CD4-positive, alpha-beta T cell treated with Interferon gamma for 1 hour (primary cell): Measurements from ENCODE around the gene ME3.
"Not testable (repeated sequence)": the region's sequence is repeated elsewhere in the genome, so short reads cannot be mapped to it uniquely, and the experiment has no call there.

Experiments used
- DNase-seq: peaks from one replicate; pipeline ENCODE4 v3.0.0-alpha.2; 2020

ME3 gene

GRCh38 chr11:86551288-86552092, 120.9 kb downstream of the ME3 start:
- DNase-seq, result no peak

DNA sequence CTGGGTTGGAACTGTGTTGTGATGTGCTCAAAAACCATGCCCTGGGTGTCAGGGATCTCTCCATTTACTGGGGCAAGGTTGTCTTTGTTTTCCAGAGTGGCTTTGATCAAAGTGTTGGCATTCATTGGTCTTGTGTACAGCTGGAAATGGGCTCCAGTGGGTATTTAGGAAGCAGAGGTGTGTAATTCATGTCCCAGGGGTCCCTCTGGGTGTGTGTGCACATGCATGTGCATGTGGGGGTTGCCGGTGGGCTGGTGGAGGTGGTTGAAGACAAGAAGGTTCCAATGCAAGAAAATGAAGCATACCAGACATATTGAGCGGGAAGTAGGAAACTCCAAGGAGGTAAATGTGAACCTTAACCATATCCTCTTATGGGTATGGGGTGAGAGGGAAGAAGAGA, 121.7 kb downstream of the ME3 start:
- DNase-seq, result no peak

DNA sequence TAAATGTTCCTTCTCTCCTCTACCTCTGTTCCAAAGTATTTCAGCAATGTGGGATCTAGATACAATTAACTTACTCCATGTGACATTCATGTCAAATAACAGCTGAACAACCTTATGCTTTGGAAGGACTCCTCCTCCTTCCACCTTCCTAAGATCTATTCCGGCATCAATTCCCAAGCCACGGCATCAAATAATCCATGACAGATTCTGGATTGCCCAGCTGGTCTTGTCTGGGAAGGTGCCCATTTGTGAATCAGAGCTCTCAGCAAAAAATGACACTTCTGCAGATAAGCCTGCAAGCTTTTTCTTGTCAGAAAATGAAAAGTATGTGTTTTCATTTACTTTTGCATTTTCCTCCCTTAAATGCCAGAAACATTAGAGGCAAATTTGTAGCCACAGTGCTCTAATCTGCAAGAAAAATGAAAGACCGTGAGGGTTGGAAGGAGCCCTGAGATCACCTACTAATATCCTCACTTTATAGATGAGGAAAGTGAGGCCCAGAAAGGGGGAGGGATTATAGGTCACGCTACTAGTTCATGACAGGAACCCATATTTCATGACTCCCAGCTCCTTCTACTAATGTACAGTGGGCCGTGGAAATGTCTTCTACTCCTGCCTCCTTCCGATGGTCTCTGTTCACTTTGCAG, 124.0 kb downstream of the ME3 start:
- DNase-seq, result no peak

- no peak for DNase-seq
Observed at GRCh38 chr11:86547727-86548126, 124.7 kb downstream of the ME3 start.

GRCh38 chr11:86541299-86541698, 131.1 kb downstream of the ME3 start:
- not testable (repeated sequence) for DNase-seq

DNA sequence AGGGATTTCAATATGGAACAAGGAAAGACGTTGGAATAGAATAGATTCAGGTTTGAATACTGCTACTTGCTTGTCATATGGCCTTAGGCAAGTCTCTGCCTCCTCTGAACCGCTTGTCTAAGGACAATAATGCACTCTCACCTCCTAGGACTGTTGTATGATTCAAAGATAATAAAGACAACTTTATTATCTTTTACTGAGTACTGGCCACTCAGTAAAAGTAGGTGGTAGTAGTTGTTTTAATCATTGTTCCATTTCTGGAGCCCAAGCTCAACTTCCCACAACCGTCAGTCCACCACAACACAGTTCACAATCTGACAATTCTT, 134.2 kb downstream of the ME3 start:
- no peak for DNase-seq

DNA sequence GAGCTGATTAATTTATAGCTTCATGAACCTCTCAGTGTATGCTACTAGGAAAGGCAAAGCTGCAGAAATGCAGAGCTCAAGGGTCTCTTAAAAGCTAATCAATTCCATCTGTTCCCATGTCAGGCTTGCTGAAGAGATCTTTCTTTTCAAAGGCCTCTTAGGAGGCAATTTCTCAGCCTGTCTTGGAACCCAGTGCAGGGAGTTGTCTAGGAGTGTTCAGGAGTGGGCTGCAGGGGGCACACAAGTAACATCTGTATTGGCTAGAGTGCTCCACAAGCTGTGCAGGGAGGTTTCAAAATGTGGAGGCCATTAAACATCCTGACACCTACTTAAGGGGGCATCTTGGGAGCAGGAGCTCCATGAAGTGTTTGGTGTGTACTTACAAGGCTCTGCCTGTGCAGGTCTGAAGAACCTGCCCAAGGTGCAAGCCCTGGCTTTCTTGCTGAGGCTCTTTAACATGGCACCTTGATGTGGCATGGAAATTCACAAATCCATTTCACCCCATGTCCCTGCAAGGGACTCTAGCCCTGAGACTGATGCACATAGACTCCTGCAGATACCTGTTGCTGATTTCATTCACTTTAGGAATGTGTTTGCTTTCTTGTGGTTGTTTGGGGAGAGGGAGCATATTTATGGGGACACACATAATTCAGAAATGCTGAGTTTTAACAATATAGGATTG, 134.7 kb downstream of the ME3 start:
- no peak for DNase-seq

DNA sequence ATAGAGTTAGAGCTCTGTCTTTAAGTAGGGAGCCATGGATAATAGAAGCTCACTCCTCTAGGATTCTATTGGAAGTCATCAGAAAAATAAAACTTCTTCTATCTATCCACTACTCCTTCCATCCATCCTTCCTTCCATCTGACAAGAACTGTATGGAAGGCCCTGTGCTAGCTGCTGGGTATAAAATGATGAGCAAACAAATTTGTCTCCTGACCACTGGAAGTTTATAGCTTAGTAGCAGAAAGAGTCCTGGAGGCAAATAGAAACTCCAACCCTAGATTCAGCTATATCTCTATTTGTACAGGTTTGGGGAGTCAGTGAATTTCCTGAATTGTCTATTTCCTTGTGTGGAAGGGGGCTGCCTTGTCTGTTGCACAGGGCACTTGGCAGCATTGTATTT, 136.6 kb downstream of the ME3 start:
- DNase-seq, result no peak

- no peak for DNase-seq
Observed at GRCh38 chr11:86524620-86525352, 147.6 kb downstream of the ME3 start.

DNA sequence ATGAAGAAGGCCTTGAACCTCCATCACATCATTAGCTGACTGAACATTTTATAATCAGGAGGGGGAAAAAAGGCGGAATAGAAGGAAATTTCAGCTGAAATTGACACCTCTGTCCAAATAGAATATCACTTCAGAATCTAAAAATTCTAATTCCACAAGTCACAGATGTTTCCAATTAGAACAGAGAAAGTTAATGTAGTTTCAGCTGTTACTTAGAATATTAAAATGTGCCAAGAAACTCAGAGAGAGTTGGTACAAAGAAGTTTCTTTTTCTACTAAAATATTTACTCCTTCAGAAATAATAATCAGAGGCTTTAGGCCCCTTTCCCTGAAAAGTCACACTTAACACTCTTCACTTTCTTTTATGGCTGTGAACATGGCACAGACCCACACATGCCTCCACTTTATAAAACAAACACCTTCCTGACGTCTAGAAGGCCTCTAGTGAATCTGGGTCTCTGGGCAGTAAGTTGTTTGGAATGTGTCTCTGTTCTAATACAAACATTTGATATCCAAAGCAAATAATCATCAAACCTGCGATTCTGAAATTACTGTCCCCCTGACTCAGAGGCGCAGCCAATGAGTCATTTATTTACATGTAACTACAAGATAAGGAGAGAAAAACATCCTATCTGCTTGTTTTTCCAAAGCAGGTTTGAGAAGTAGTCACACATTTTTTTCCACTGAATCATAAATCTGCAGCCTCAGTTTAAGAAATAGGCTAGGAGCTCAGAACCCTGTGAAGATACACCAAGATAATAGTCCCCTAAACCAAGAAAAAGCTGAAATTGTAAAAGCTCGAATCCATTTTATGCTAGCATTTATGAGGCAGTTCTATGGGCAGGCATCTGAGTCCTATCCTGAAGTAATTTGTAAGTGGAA, 148.4 kb downstream of the ME3 start:
- DNase-seq, result no peak

DNA sequence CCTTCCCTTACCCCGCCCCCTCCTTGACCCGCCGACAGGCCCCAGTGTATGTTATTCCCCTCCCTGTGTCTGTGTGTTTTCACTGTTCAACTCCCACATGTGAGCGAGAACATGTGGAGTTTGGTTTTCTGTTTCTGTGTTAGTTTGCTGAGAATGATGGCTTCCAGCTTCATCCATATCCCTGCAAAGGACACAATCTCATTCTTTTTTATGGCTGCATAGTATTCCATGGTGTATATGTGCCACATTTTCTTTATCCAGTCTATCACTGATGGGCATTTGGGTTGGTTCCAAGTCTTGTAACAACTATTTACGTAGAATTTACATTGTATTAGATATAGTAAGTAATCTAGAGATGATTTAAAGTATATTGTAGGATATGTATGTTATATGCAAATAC, 149.9 kb downstream of the ME3 start:
- not testable (repeated sequence) for DNase-seq

- DNase-seq, result no peak
Observed at GRCh38 chr11:86519064-86519911, 153.1 kb downstream of the ME3 start.

GRCh38 chr11:86518211-86518610, 154.2 kb downstream of the ME3 start:
- DNase-seq, result no peak

DNA sequence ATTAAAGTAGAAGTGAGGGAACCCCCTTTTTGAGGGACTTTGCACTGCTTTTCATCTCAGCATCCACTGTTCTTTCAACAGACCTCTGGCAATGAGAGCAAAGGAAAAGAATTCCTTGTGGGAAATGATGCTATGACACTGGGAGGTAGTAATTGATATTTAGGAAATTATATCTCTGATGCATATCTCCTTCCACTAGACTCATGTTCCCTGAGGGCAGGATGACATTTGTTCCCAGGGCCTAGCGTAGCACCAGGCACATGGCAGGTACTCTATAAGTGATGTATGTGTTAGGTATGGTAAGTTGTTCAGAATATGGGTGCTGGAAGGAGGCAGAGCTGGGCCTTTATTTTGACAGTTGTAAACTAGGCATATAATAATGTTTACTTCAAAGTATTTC, 154.9 kb downstream of the ME3 start:
- no peak for DNase-seq

GRCh38 chr11:86515297-86516094, 156.9 kb downstream of the ME3 start:
- no peak for DNase-seq

GRCh38 chr11:86514453-86514852, 158.0 kb downstream of the ME3 start:
- no peak for DNase-seq

GRCh38 chr11:86513746-86514373, 158.6 kb downstream of the ME3 start:
- no peak for DNase-seq

- no peak for DNase-seq
Observed at GRCh38 chr11:86513138-86513537, 159.3 kb downstream of the ME3 start.

GRCh38 chr11:86511086-86511551, 161.3 kb downstream of the ME3 start:
- no peak for DNase-seq

DNA sequence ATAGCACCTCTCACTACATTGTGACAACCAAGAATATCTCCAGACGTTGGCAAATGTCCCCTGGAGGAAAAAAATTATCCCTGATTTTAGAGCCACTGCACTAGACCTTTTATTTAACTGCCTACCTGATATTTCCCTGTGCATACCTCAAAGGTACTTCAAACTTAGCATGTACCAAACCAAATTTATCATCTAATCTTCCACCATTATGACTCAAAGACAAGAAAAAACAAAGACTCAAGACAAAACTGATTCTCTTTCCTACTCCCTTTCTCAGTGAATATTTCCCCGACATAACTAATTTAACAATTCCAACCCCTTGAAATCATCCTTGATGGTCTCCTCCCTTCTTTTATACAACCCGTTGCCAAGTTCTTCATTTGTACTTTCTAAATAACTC, 161.7 kb downstream of the ME3 start:
- no peak for DNase-seq
